NCI-H446 (cell line): Measurements from ENCODE around the gene SYCP2.
A peak's percentile ranks its signal among the peaks of the same experiment; 100 is the strongest.
"Not testable (repeated sequence)": the region's sequence is repeated elsewhere in the genome, so short reads cannot be mapped to it uniquely, and the experiment has no call there.

Source experiments
- DNase-seq, 2 experiments: peaks; one replicate each; lab custom pipeline; 2025; lab: John Stamatoyannopoulos, UW

The SYCP2 gene

GRCh38 chr20:59933296-59933848, at the start of gene SYCP2:
Gene SYCP2 (minus strand): TSS chr20:59933637. CDS start chr20:59922413, 11,224 bp downstream.
- no peak for DNase-seq

- no peak for DNase-seq
Observed at GRCh38 chr20:59983076-59983475, 49.6 kb upstream of the SYCP2 start.

- DNase-seq: no peak
Observed at GRCh38 chr20:59977086-59977485, 43.6 kb upstream of the SYCP2 start.

GRCh38 chr20:59976156-59976782, 42.8 kb upstream of the SYCP2 start:
- peak in 1 of 2 experiments; percentile 55 for DNase-seq

GRCh38 chr20:59972037-59972801, 38.8 kb upstream of the SYCP2 start:
- no peak for DNase-seq

GRCh38 chr20:59971428-59971827, 38.0 kb upstream of the SYCP2 start:
- DNase-seq: no peak

- DNase-seq: no peak
Observed at GRCh38 chr20:59966428-59966827, 33.0 kb upstream of the SYCP2 start.

- no peak for DNase-seq
Observed at GRCh38 chr20:59962155-59962554, 28.7 kb upstream of the SYCP2 start.

GRCh38 chr20:59961423-59961822, 28.0 kb upstream of the SYCP2 start:
- no peak for DNase-seq

- no peak for DNase-seq
Observed at GRCh38 chr20:59958626-59959025, 25.2 kb upstream of the SYCP2 start.

GRCh38 chr20:59958123-59958522, 24.7 kb upstream of the SYCP2 start, which contains the start of gene CDH26:
Gene CDH26 (plus strand): TSS chr20:59958423. CDS start chr20:59958727, 304 bp downstream.
- DNase-seq: no peak

- DNase-seq: not testable (repeated sequence)
Observed at GRCh38 chr20:59957568-59957967, 24.1 kb upstream of the SYCP2 start.

GRCh38 chr20:59955131-59955796, 21.8 kb upstream of the SYCP2 start:
- DNase-seq: no peak

GRCh38 chr20:59954718-59955117, 21.3 kb upstream of the SYCP2 start:
- no peak for DNase-seq

GRCh38 chr20:59949911-59950310, 16.5 kb upstream of the SYCP2 start:
- DNase-seq: no peak

GRCh38 chr20:59948828-59949720, 15.6 kb upstream of the SYCP2 start:
- peak; percentile 62 to 72 for DNase-seq

GRCh38 chr20:59948212-59948611, 14.8 kb upstream of the SYCP2 start:
- no peak for DNase-seq

- no peak for DNase-seq
Observed at GRCh38 chr20:59947376-59947775, 13.9 kb upstream of the SYCP2 start.

- DNase-seq: no peak
Observed at GRCh38 chr20:59945731-59946130, 12.3 kb upstream of the SYCP2 start.

GRCh38 chr20:59945175-59945574, 11.7 kb upstream of the SYCP2 start:
- DNase-seq: no peak

- DNase-seq: no peak
Observed at GRCh38 chr20:59944726-59945125, 11.3 kb upstream of the SYCP2 start.

GRCh38 chr20:59942245-59942644, 8.8 kb upstream of the SYCP2 start:
- no peak for DNase-seq
